ENCODE results near the gene KLHL26.

KLHL26 gene

GRCh38 chr19:18700501-18701249, 63.8 kb downstream of the KLHL26 start:
- DNase-seq (ENCODE audit: low read depth) = no peak
- peak overlapping the region; percentile 21 for H3K4me3 ChIP-seq (ENCODE audit: control insufficient read depth, low read depth, low read length)
- no peak for TF ChIP-seq CTCF (IDR thresholded peaks at IDR 0.05; ENCODE audit: control insufficient read depth, insufficient read depth, low read depth, low read length, missing control alignments)

- TF ChIP-seq CTCF (IDR thresholded peaks at IDR 0.05; ENCODE audit: control insufficient read depth, insufficient read depth, low read depth, low read length, missing control alignments) = no peak
- peak overlapping the region; percentile 21 for H3K4me3 ChIP-seq (ENCODE audit: control insufficient read depth, low read depth, low read length)
- DNase-seq (ENCODE audit: low read depth) = no peak
These were observed 64.4 kb downstream of the KLHL26 start for GRCh38 chr19:18701250-18701608.

GRCh38 chr19:18704054-18704453, 67.2 kb downstream of the KLHL26 start:
- DNase-seq (ENCODE audit: low read depth) = no peak
- no peak overlapping the region for H3K4me3 ChIP-seq (ENCODE audit: control insufficient read depth, low read depth, low read length)
- TF ChIP-seq CTCF (IDR thresholded peaks at IDR 0.05; ENCODE audit: control insufficient read depth, insufficient read depth, low read depth, low read length, missing control alignments) = no peak

- DNase-seq (ENCODE audit: low read depth) = no peak
- H3K4me3 ChIP-seq (ENCODE audit: control insufficient read depth, low read depth, low read length) = no peak overlapping the region
- no peak for TF ChIP-seq CTCF (IDR thresholded peaks at IDR 0.05; ENCODE audit: control insufficient read depth, insufficient read depth, low read depth, low read length, missing control alignments)
These were observed 68.1 kb downstream of the KLHL26 start for GRCh38 chr19:18704971-18705370.

- DNase-seq (ENCODE audit: low read depth) = no peak
- H3K4me3 ChIP-seq (ENCODE audit: control insufficient read depth, low read depth, low read length) = no peak overlapping the region
- TF ChIP-seq CTCF (IDR thresholded peaks at IDR 0.05; ENCODE audit: control insufficient read depth, insufficient read depth, low read depth, low read length, missing control alignments) = no peak
These were observed 71.8 kb downstream of the KLHL26 start for GRCh38 chr19:18708452-18709231.

- no peak for TF ChIP-seq CTCF (IDR thresholded peaks at IDR 0.05; ENCODE audit: control insufficient read depth, insufficient read depth, low read depth, low read length, missing control alignments)
These were observed 72.7 kb downstream of the KLHL26 start for GRCh38 chr19:18709546-18709945.

More at GRCh38 chr19:18709546-18709945, 72.7 kb downstream of the KLHL26 start:
- no peak for DNase-seq (ENCODE audit: low read depth)
- no peak overlapping the region for H3K4me3 ChIP-seq (ENCODE audit: control insufficient read depth, low read depth, low read length)
